Vagina (tissue), 2 donors: ENCODE results near the gene NOL6.

Experiments
- POLR2A ChIP-seq, 2 donors: fragments of 450-650 bp; IDR thresholded peaks; one replicate each; pipeline ENCODE4 v1.6.1; 2017; ENCODE audit warnings: antibody characterized with exemption in 2 of 2, mild to moderate bottlenecking in 2 of 2, moderate library complexity in 2 of 2
- POLR2AphosphoS5 ChIP-seq, 2 donors: sonication (generic); formaldehyde crosslinking; IDR thresholded peaks; one replicate each; pipeline ENCODE4 v1.9.0; 2017; ENCODE audit warnings: antibody characterized with exemption in 2 of 2, mild to moderate bottlenecking in 2 of 2, low read depth in 1 of 2; ENCODE audit not compliant: insufficient read depth in 1 of 2
- TF ChIP-seq, protein P1 (sequence below), 3 experiments: fragments of 450-650 bp in 2 of 3; fragments of 200-600 bp in 1 of 3; sonication (generic) in 1 of 3; IDR thresholded peaks; one replicate each; pipeline ENCODE4 v1.5.1; 2017 to 2019; ENCODE audit warnings: antibody characterized with exemption in 3 of 3, mild to moderate bottlenecking in 2 of 3, moderate library complexity in 2 of 3

DNA sequence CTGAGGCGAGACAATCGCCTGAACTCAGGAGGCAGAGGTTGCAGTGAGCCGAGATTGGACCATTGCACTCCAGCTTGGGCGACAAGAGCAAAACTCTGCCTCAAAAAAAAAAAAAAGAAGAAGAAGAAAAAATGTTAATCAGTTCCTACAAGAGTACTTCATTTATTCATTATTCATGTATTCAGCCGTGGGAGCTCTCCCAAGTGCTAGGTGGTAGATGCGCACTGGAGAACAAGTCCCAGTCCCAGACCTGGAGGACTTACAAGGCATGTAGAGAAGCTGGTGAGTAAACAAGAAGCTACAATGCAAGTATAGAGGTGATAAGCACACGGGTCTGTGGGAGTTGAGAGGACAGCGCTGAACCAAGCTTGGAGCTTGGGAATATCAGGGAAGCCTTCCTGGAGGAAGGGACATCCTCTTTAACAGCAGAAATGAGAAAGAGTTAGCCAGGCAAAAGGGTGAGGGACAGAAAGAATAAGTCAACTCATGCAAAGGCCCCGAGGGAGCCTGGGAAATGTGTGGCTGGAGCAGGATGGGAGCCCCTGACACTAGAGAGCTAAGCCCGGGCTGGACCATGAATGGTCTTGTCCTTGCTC is 53.9 kb downstream of the NOL6 start:
- TF ChIP-seq, protein P1, sequence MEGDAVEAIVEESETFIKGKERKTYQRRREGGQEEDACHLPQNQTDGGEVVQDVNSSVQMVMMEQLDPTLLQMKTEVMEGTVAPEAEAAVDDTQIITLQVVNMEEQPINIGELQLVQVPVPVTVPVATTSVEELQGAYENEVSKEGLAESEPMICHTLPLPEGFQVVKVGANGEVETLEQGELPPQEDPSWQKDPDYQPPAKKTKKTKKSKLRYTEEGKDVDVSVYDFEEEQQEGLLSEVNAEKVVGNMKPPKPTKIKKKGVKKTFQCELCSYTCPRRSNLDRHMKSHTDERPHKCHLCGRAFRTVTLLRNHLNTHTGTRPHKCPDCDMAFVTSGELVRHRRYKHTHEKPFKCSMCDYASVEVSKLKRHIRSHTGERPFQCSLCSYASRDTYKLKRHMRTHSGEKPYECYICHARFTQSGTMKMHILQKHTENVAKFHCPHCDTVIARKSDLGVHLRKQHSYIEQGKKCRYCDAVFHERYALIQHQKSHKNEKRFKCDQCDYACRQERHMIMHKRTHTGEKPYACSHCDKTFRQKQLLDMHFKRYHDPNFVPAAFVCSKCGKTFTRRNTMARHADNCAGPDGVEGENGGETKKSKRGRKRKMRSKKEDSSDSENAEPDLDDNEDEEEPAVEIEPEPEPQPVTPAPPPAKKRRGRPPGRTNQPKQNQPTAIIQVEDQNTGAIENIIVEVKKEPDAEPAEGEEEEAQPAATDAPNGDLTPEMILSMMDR (IDR thresholded peaks at IDR 0.05), result no peak
- TF ChIP-seq POLR2A (IDR thresholded peaks at IDR 0.05) (no peak), POLR2AphosphoS5 (IDR thresholded peaks at IDR 0.05; ENCODE audit: insufficient read depth in 1 of 2, low read depth in 1 of 2) (no peak)
